CD14-positive monocyte (primary cell): ENCODE results near the gene CBLC. TPM values are rescaled to one million over a fixed set of nuclear protein-coding genes. Genes with fewer than 3 reads are reported as not detected.

Experiments used
- DNase-seq, 3 donors: peaks; one replicate each; pipeline ENCODE4 v3.0.0-alpha.2; 2011 to 2022
- H2AFZ ChIP-seq: 2 replicates; pipeline ENCODE4 v1.6.0; 2012; ENCODE audit warnings: mild to moderate bottlenecking, low read depth, low read length, inconsistent platforms; ENCODE audit not compliant: insufficient read depth, poor library complexity, severe bottlenecking
- H3K27ac ChIP-seq, 2 donors: 1 replicate in 1 of 2; 2 replicates in 1 of 2; pipeline ENCODE4 v1.5.1; 2012 to 2013; ENCODE audit warnings: low read length in 2 of 2, control low read depth in 1 of 2, inconsistent platforms in 1 of 2, low read depth in 1 of 2, mild to moderate bottlenecking in 1 of 2
- H3K27me3 ChIP-seq, 2 donors: one replicate each; pipeline versions ENCODE4 v1.6.0 to v1.6.1; 2011 to 2013; ENCODE audit warnings: low read length in 2 of 2; ENCODE audit not compliant: control insufficient read depth in 2 of 2, insufficient read depth in 2 of 2
- H3K36me3 ChIP-seq, 2 donors: replicated peaks in 1 of 2; 1 replicate in 1 of 2; 2 replicates in 1 of 2; pipeline versions ENCODE4 v1.5.1 to v1.6.1; 2012 to 2013; ENCODE audit warnings: low read length in 2 of 2, control low read depth in 1 of 2, inconsistent platforms in 1 of 2, mild to moderate bottlenecking in 1 of 2; ENCODE audit not compliant: insufficient read depth in 2 of 2, control insufficient read depth in 1 of 2
- H3K4me1 ChIP-seq, 2 donors: 1 replicate in 1 of 2; 2 replicates in 1 of 2; pipeline versions ENCODE4 v1.5.1 to v1.6.1; 2012 to 2013; ENCODE audit warnings: low read length in 2 of 2, control low read depth in 1 of 2, inconsistent platforms in 1 of 2, mild to moderate bottlenecking in 1 of 2, moderate library complexity in 1 of 2; ENCODE audit not compliant: insufficient read depth in 2 of 2, control insufficient read depth in 1 of 2
- H3K4me2 ChIP-seq: replicated peaks from 2 replicates; pipeline ENCODE3; 2012; ENCODE audit warnings: low read length, moderate library complexity, mild to moderate bottlenecking; ENCODE audit not compliant: poor library complexity, severe bottlenecking; ENCODE audit errors: extremely low read depth
- H3K4me3 ChIP-seq, 3 experiments: fragments of 200-600 bp in 1 of 3; sonication (generic) in 1 of 3; replicated peaks in 1 of 3; 1 replicate in 2 of 3; 2 replicates in 1 of 3; pipeline ENCODE4 v1.5.1; 2011 to 2013; ENCODE audit warnings: low read length in 3 of 3, mild to moderate bottlenecking in 3 of 3, control low read depth in 2 of 3, low read depth in 2 of 3, inconsistent platforms in 1 of 3, moderate library complexity in 1 of 3
- H3K79me2 ChIP-seq: 2 replicates; pipeline ENCODE4 v1.6.0; 2012; ENCODE audit warnings: mild to moderate bottlenecking, control low read depth, inconsistent platforms, low read length, moderate library complexity; ENCODE audit not compliant: insufficient read depth
- H3K9ac ChIP-seq: 2 replicates; pipeline ENCODE4 v1.6.0; 2017; ENCODE audit warnings: low read length, mild to moderate bottlenecking; ENCODE audit not compliant: insufficient read depth, poor library complexity, severe bottlenecking
- H3K9me3 ChIP-seq, 2 donors: replicated peaks in 1 of 2; 1 replicate in 1 of 2; 2 replicates in 1 of 2; pipeline versions ENCODE4 v1.5.1 to v1.6.1; 2012 to 2013; ENCODE audit warnings: low read length in 2 of 2, control low read depth in 1 of 2; ENCODE audit not compliant: control insufficient read depth in 1 of 2, insufficient read depth in 1 of 2
- H4K20me1 ChIP-seq: 2 replicates; pipeline ENCODE4 v1.6.0; 2012; ENCODE audit warnings: mild to moderate bottlenecking, low read length, control low read depth, moderate library complexity; ENCODE audit not compliant: insufficient read depth
- H3K27ac Mint-ChIP-seq, 7 donors: one replicate each; pipeline ENCODE4 v1.8.0; 2020; ENCODE audit warnings: mild to moderate bottlenecking in 7 of 7, mixed read lengths in 7 of 7, moderate library complexity in 6 of 7, inconsistent platforms in 2 of 7
- H3K27me3 Mint-ChIP-seq, 3 donors: one replicate each; pipeline ENCODE4 v1.8.0; 2021 to 2022; ENCODE audit warnings: low read depth in 3 of 3, mild to moderate bottlenecking in 3 of 3, mixed read lengths in 3 of 3, moderate library complexity in 3 of 3, inconsistent platforms in 1 of 3
- H3K36me3 Mint-ChIP-seq, 2 donors: one replicate each; pipeline ENCODE4 v1.8.0; 2020; ENCODE audit warnings: mixed read lengths in 2 of 2, inconsistent platforms in 1 of 2, mild to moderate bottlenecking in 1 of 2
- H3K4me1 Mint-ChIP-seq: one replicate; pipeline ENCODE4 v1.8.0; 2020; ENCODE audit warnings: mild to moderate bottlenecking, mixed read lengths
- H3K4me3 Mint-ChIP-seq, 2 donors: one replicate each; pipeline ENCODE4 v1.8.0; 2020; ENCODE audit warnings: mild to moderate bottlenecking in 2 of 2, mixed read lengths in 2 of 2, moderate library complexity in 1 of 2
- H3K9me3 Mint-ChIP-seq, 7 donors: one replicate each; pipeline ENCODE4 v1.8.0; 2020 to 2022; ENCODE audit warnings: mixed read lengths in 7 of 7, mild to moderate bottlenecking in 6 of 7, moderate library complexity in 6 of 7, inconsistent platforms in 2 of 7
- WGBS: methylation state at CpG from one replicate; pipeline ENCODE4 v1.1.5; 2013; ENCODE audit warnings: missing lambda C conversion rate; ENCODE audit not compliant: insufficient coverage; 5-methylcytosine and 5-hydroxymethylcytosine counted together
- intact Hi-C, 2 donors: fragments of 100-400 bp; cut with micrococcal nuclease; formaldehyde crosslinking; loops; one replicate each; pipeline versions ENCODE4 v1.15.0 to v1.15.1; 2023
- polyA plus RNA-seq, 3 donors: library from polyadenylated mRNA; depleted of rRNA in 1 of 3; unstranded in 2 of 3; stranded (reverse) in 1 of 3; fragments of 300-500 nt in 2 of 3; fragments of >200 nt in 1 of 3; fragmentation: Illumina TruSeq in 2 of 3; gene quantifications; 1 replicate in 2 of 3; 2 replicates in 1 of 3; pipeline ENCODE4 v1.2.3, GENCODE V29; 2012 to 2021
- TF ChIP-seq, protein P1 (sequence below): fragments of 200-600 bp; IDR thresholded peaks from one replicate; pipeline ENCODE4 v1.8.0; 2022; ENCODE audit warnings: antibody characterized with exemption, mild to moderate bottlenecking

CBLC gene
- polyA plus RNA-seq, 3 donors: not detected

DNA sequence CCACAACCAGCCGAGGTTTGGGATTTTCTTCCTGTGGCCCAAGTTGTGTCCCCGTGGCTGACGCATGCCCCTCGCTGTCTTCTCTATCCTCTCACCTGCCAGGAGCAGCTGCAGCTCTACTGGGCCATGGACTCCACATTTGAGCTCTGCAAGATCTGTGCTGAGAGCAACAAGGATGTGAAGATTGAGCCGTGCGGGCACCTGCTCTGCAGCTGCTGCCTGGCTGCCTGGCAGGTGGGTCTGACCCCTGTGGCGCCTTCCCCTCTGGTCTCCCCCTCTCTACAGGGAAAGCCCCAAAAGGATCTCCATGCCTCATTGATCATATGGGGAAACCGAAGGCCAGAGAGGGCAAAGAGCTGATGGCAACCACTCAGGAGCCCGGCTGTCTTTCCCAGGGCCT, 14.6 kb downstream of the CBLC start:
- no peaks in the 10 kb centered on the region for H3K36me3 Mint-ChIP-seq
- no peak overlapping the region for H3K4me2 ChIP-seq
- no peak overlapping the region for H3K4me3 ChIP-seq
- no peaks in the 10 kb centered on the region for H3K27me3 ChIP-seq
- H3K27ac ChIP-seq: no peak overlapping the region
- H4K20me1 ChIP-seq: no peaks in the 10 kb centered on the region
- no peaks in the 10 kb centered on the region for H3K9me3 ChIP-seq
- peaks cover 2% of the 10 kb centered on the region for H3K4me1 Mint-ChIP-seq
- intact Hi-C loops: no loop called here
- H3K4me1 ChIP-seq: no peaks in the 10 kb centered on the region
- no peak overlapping the region for H3K9ac ChIP-seq
- 88% methylated on average over 8 of the region's 9 CpGs for WGBS
- no peaks in the 10 kb centered on the region for H3K36me3 ChIP-seq
- H3K9me3 Mint-ChIP-seq: no peaks in the 10 kb centered on the region
- no peak overlapping the region for H2AFZ ChIP-seq
- H3K4me3 Mint-ChIP-seq: no peak overlapping the region
- H3K27ac Mint-ChIP-seq: no peak overlapping the region
- peaks cover 2 to 10% (median 4%) of the 10 kb centered on the region in 3 donors for H3K27me3 Mint-ChIP-seq
- no peak for DNase-seq
- TF ChIP-seq, protein P1, sequence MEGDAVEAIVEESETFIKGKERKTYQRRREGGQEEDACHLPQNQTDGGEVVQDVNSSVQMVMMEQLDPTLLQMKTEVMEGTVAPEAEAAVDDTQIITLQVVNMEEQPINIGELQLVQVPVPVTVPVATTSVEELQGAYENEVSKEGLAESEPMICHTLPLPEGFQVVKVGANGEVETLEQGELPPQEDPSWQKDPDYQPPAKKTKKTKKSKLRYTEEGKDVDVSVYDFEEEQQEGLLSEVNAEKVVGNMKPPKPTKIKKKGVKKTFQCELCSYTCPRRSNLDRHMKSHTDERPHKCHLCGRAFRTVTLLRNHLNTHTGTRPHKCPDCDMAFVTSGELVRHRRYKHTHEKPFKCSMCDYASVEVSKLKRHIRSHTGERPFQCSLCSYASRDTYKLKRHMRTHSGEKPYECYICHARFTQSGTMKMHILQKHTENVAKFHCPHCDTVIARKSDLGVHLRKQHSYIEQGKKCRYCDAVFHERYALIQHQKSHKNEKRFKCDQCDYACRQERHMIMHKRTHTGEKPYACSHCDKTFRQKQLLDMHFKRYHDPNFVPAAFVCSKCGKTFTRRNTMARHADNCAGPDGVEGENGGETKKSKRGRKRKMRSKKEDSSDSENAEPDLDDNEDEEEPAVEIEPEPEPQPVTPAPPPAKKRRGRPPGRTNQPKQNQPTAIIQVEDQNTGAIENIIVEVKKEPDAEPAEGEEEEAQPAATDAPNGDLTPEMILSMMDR: no peak
- no peaks in the 10 kb centered on the region for H3K79me2 ChIP-seq

DNA sequence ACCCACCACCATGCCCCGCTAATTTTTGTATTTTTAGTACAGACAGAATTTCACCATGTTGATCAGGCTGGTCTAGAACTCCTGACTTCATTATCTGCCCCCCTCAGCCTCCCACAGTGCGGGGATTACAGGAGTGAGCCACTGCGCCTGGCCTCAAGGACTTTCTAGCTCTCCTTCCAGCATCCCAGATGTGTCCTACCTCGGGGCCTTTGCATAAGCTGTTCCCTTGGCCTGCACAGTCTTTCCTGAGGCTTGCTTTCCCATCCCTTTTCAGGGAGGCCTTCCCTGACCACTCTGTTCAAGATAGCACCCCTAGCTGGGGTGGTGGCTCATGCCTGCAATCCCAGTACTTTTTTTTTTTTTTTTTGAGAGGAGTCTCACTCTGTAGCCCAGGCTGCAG, 16.9 kb downstream of the CBLC start:
- Histone ChIP-seq H2AFZ (no peak overlapping the region), H3K79me2 (no peaks in the 10 kb centered on the region), H3K9ac (no peak overlapping the region), H4K20me1 (no peaks in the 10 kb centered on the region), H3K4me3 (no peak overlapping the region), H3K4me1 (no peaks in the 10 kb centered on the region), H3K9me3 (no peaks in the 10 kb centered on the region), H3K36me3 (no peaks in the 10 kb centered on the region), H3K27me3 (no peaks in the 10 kb centered on the region), H3K27ac (no peak overlapping the region), H3K4me2 (no peak overlapping the region)
- H3K27ac Mint-ChIP-seq: peak overlapping the region in 1 of 7 donors; percentile 41
- H3K4me1 Mint-ChIP-seq: peaks cover 2% of the 10 kb centered on the region
- intact Hi-C loops: no loop called here
- H3K4me3 Mint-ChIP-seq: no peak overlapping the region
- peaks cover 2 to 15% (median 2%) of the 10 kb centered on the region in 3 donors for H3K27me3 Mint-ChIP-seq
- no peaks in the 10 kb centered on the region for H3K36me3 Mint-ChIP-seq
- no peaks in the 10 kb centered on the region for H3K9me3 Mint-ChIP-seq
- no peak for DNase-seq
- 96% methylated on average over 3 of the region's 4 CpGs for WGBS
- TF ChIP-seq, protein P1: no peak
